GM12878 (cell line): ENCODE measurements around the gene GPRIN1. TPM values are rescaled to one million over a fixed set of nuclear protein-coding genes. Genes with fewer than 3 reads are reported as not detected.

Source experiments
- ATAC-seq: fragments of 200-7000 bp; cut with Tn5 transposase; 3 replicates; pipeline ENCODE4 v1.9.1; 2020; ENCODE audit warnings: mild to moderate bottlenecking, moderate library complexity
- BruUV-seq: library from RNA; stranded (reverse); fragments of 400-500 nt; replicated peaks from 2 replicates; lab custom pipeline; 2021; lab: Mats Ljungman, UMichigan
- CTCF ChIA-PET: fragments of 300-600 bp; sonication (Branson Sonifier 250); formaldehyde crosslinking; extraction: SDS; loops from one replicate; lab custom pipeline; 2021; ENCODE audit warnings: inconsistent platforms; lab: Yijun Ruan, JAX
- POLR2A ChIA-PET: fragments of 350-600 bp; formaldehyde crosslinking; extraction: SDS; loops from one replicate; lab custom pipeline; 2021; ENCODE audit warnings: inconsistent platforms; lab: Charles Lee
- RAD21 ChIA-PET: fragments of 300-600 bp; sonication (Branson Sonifier 250); formaldehyde crosslinking; loops from one replicate; lab custom pipeline; 2023; ENCODE audit warnings: antibody characterized with exemption; ENCODE audit not compliant: unreplicated experiment; lab: Charles Lee
- SMC1A ChIA-PET: fragments of 300-600 bp; sonication (Branson Sonifier 250); formaldehyde crosslinking; loops from one replicate; lab custom pipeline; 2023; ENCODE audit not compliant: unreplicated experiment, uncharacterized antibody; lab: Charles Lee
- DNase-seq: peaks from one replicate; pipeline ENCODE4 v3.0.0-alpha.2; 2011; ENCODE audit warnings: low read depth, low spot score
- FAIRE-seq: peaks from 3 replicates; lab custom pipeline; 2011; peaks lifted over from hg19 to GRCh38; lab: Jason Lieb, UNC
- H2AFZ ChIP-seq: 2 replicates; pipeline ENCODE4 v1.6.0; 2011; ENCODE audit warnings: low read depth, low read length, control low read depth; ENCODE audit not compliant: control insufficient read depth
- H3K27ac ChIP-seq: 2 replicates; pipeline ENCODE4 v1.5.1; 2011; ENCODE audit warnings: control low read depth; ENCODE audit not compliant: control insufficient read depth, insufficient read depth
- H3K27me3 ChIP-seq, 2 experiments: replicated peaks in 1 of 2; 2 replicates each; pipeline versions ENCODE4 v1.6.0 to v1.6.1; 2011; ENCODE audit warnings: low read length in 1 of 2; ENCODE audit not compliant: control insufficient read depth in 2 of 2, insufficient read depth in 2 of 2
- H3K36me3 ChIP-seq, 2 experiments: 2 replicates each; pipeline ENCODE4 v1.5.1; 2011; ENCODE audit warnings: low read length in 1 of 2; ENCODE audit not compliant: control insufficient read depth in 2 of 2, insufficient read depth in 2 of 2
- H3K4me1 ChIP-seq: 2 replicates; pipeline ENCODE4 v1.6.1; 2011; ENCODE audit warnings: mild to moderate bottlenecking, low read length, moderate library complexity, mixed read lengths; ENCODE audit not compliant: control insufficient read depth, insufficient read depth
- H3K4me2 ChIP-seq: 2 replicates; pipeline ENCODE4 v1.6.0; 2011; ENCODE audit warnings: control low read depth; ENCODE audit not compliant: control insufficient read depth, insufficient read depth
- H3K4me3 ChIP-seq: fragments of 200-600 bp; sonication (generic); 2 replicates; pipeline ENCODE4 v1.5.1; 2016
- H3K79me2 ChIP-seq: 2 replicates; pipeline ENCODE4 v1.6.0; 2011; ENCODE audit warnings: low read length; ENCODE audit not compliant: control insufficient read depth, insufficient read depth
- H3K9ac ChIP-seq: 2 replicates; pipeline ENCODE4 v1.8.0; 2011; ENCODE audit warnings: low read length, control low read depth, mixed read lengths; ENCODE audit not compliant: control insufficient read depth, insufficient read depth
- H3K9me3 ChIP-seq: replicated peaks from 3 replicates; pipeline ENCODE4 v1.5.1; 2011; ENCODE audit warnings: mild to moderate bottlenecking, low read length; ENCODE audit not compliant: control insufficient read depth, insufficient read depth
- H4K20me1 ChIP-seq: 2 replicates; pipeline ENCODE4 v1.6.0; 2011; ENCODE audit not compliant: control insufficient read depth, insufficient read depth
- EED ChIP-seq: sonication (generic); IDR thresholded peaks from 2 replicates; pipeline ENCODE4 v1.6.1; 2016; ENCODE audit warnings: antibody characterized with exemption, low read depth
- IRF4 ChIP-seq: IDR thresholded peaks from 2 replicates; pipeline ENCODE4 v1.6.1; 2011; ENCODE audit warnings: low read depth, low read length
- KAT2A ChIP-seq: conservative IDR thresholded peaks from 2 replicates; pipeline ENCODE4 v1.6.1; 2011; ENCODE audit warnings: low read depth, low read length; ENCODE audit not compliant: control insufficient read depth
- MLLT1 ChIP-seq: fragments of 450-650 bp; IDR thresholded peaks from 2 replicates; pipeline ENCODE4 v1.6.1; 2016; ENCODE audit warnings: mild to moderate bottlenecking
- REST ChIP-seq: IDR thresholded peaks from 2 replicates; pipeline ENCODE4 v1.6.1; 2012; ENCODE audit warnings: mild to moderate bottlenecking, low read depth, low read length
- SIN3A ChIP-seq: IDR thresholded peaks from 2 replicates; pipeline ENCODE4 v1.6.1; 2012; ENCODE audit warnings: low read depth, low read length, improper control_type of control experiment
- TBL1XR1 ChIP-seq: IDR thresholded peaks from 2 replicates; pipeline ENCODE4 v1.6.1; 2012; ENCODE audit warnings: low read depth, low read length, improper control_type of control experiment
- ZNF384 ChIP-seq: IDR thresholded peaks from 2 replicates; pipeline ENCODE4 v1.6.1; 2012; ENCODE audit warnings: low read depth, mild to moderate bottlenecking, low read length, improper control_type of control experiment, borderline replicate concordance
- WGBS: methylation state at CpG from one replicate; pipeline ENCODE4 v1.1.6; 2016; ENCODE audit warnings: low lambda C conversion rate; ENCODE audit not compliant: insufficient replicate concordance, insufficient coverage; ENCODE audit errors: missing lambda C conversion rate; 5-methylcytosine and 5-hydroxymethylcytosine counted together
- in situ Hi-C: fragments of 300-500 bp; cut with MboI; formaldehyde crosslinking; loops from 9 replicates; pipeline ENCODE4 v1.14.3; 2018; ENCODE audit warnings: mixed read lengths
- intact Hi-C: fragments of 100-400 bp; cut with micrococcal nuclease; formaldehyde crosslinking; loops from one replicate; pipeline ENCODE4 v1.14.2; 2022; ENCODE audit not compliant: unreplicated experiment
- polyA plus RNA-seq, 11 experiments: library from polyadenylated mRNA; depleted of rRNA in 4 of 11; unstranded in 6 of 11; stranded (reverse) in 5 of 11; fragments of >200 nt; fragmentation: Nextera tagmentation in 4 of 11; fragmentation: Illumina TruSeq in 1 of 11; extraction: Ambion mirVana in 4 of 11; extraction: Trizol in 1 of 11; gene quantifications; 1 replicate in 1 of 11; 2 replicates in 10 of 11; pipeline versions ENCODE4 v1.2.1 to v1.2.3, GENCODE V29; 2011 to 2016; ENCODE audit warnings: inconsistent platforms in 2 of 11, missing spikeins in 2 of 11, low read depth in 1 of 11
- total RNA-seq, 4 experiments: library from RNA; depleted of rRNA in 3 of 4; stranded (reverse); fragments of >200 nt in 3 of 4; fragmentation: Illumina TruSeq in 1 of 4; extraction: Trizol in 1 of 4; gene quantifications; 2 replicates each; pipeline versions ENCODE4 v1.2.1 to v1.2.3, GENCODE V29; 2013 to 2021

The GPRIN1 gene
- total and polyA plus RNA-seq, 10 of the 15 experiments (the other 5 are each of a cell fraction or from before 2014, with no cell fraction given): 0.52 to 16.3 (median 4.5) TPM

- ChIA-PET SMC1A (no interaction called here), CTCF (no interaction called here), RAD21 (no interaction called here), POLR2A (no interaction called here)
- Histone ChIP-seq H3K4me2 (no peak overlapping the region), H2AFZ (no peak overlapping the region), H3K27me3 (peaks cover 7 to 9% of the 10 kb centered on the region in 2 experiments), H3K79me2 (no peaks in the 10 kb centered on the region), H3K27ac (no peak overlapping the region), H3K9ac (no peak overlapping the region), H3K36me3 (no peaks in the 10 kb centered on the region), H3K9me3 (no peaks in the 10 kb centered on the region), H3K4me3 (no peak overlapping the region), H4K20me1 (0 out of 2 replicates have a peak, but pooled peaks cover 3% of the 10 kb centered on the region), H3K4me1 (no peaks in the 10 kb centered on the region; the same call in 1 of the 2 replicates)
- intact Hi-C loops (no loop called here), in situ Hi-C loops (no loop called here)
- FAIRE-seq (no peak), ATAC-seq (no peak), DNase-seq (no peak)
- WGBS: 43% methylated on average over 4 of the region's 5 CpGs
- no peak for TF ChIP-seq MLLT1
- no peak for TF ChIP-seq ZNF384
- no peak for TF ChIP-seq IRF4
- TF ChIP-seq SIN3A: no peak
- TF ChIP-seq EED: no peak
- TF ChIP-seq TBL1XR1: no peak
- TF ChIP-seq KAT2A: no peak
- TF ChIP-seq REST: no peak
- no TSS peak for BruUV-seq
Measured at GRCh38 chr5:176627582-176627981, 17.6 kb upstream of the GPRIN1 start.
